Measurements from ENCODE around the gene DRG2.

Gene DRG2

GRCh38 chr17:18136357-18136756 lies 48.6 kb downstream of the DRG2 start:
- Histone ChIP-seq H3K4me2 (ENCODE audit: insufficient read depth, low read length) (no peak overlapping the region), H3K4me3 (ENCODE audit: low read depth in 1 of 2, low read length in 2 of 2) (no peak overlapping the region), H3K79me2 (ENCODE audit: insufficient read depth, low read length) (no peaks in the 10 kb centered on the region), H4K20me1 (ENCODE audit: insufficient read depth, low read length) (no peaks in the 10 kb centered on the region), H2AFZ (ENCODE audit: low read depth, low read length) (no peak overlapping the region), H3K9ac (ENCODE audit: low read depth, low read length) (no peak overlapping the region), H3K9me3 (ENCODE audit: insufficient read depth, low read length, severe bottlenecking) (no peaks in the 10 kb centered on the region), H3K27ac (ENCODE audit: low read length) (no peak overlapping the region), H3K4me1 (ENCODE audit: insufficient read depth, low read length) (no peaks in the 10 kb centered on the region), H3K27me3 (ENCODE audit: insufficient read depth, low read length, poor library complexity) (no peaks in the 10 kb centered on the region), H3K36me3 (ENCODE audit: insufficient read depth, low read length) (no peaks in the 10 kb centered on the region)
- no peak for ATAC-seq (ENCODE audit: insufficient read depth, low read depth)
- no peak for DNase-seq
- TF ChIP-seq, protein P1, sequence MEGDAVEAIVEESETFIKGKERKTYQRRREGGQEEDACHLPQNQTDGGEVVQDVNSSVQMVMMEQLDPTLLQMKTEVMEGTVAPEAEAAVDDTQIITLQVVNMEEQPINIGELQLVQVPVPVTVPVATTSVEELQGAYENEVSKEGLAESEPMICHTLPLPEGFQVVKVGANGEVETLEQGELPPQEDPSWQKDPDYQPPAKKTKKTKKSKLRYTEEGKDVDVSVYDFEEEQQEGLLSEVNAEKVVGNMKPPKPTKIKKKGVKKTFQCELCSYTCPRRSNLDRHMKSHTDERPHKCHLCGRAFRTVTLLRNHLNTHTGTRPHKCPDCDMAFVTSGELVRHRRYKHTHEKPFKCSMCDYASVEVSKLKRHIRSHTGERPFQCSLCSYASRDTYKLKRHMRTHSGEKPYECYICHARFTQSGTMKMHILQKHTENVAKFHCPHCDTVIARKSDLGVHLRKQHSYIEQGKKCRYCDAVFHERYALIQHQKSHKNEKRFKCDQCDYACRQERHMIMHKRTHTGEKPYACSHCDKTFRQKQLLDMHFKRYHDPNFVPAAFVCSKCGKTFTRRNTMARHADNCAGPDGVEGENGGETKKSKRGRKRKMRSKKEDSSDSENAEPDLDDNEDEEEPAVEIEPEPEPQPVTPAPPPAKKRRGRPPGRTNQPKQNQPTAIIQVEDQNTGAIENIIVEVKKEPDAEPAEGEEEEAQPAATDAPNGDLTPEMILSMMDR (IDR thresholded peaks at IDR 0.05; ENCODE audit: borderline replicate concordance, extremely low read depth, low read length, poor library complexity, severe bottlenecking), result no peak
- TF ChIP-seq EZH2 (IDR thresholded peaks at IDR 0.05; ENCODE audit: borderline replicate concordance, low read depth, low read length, severe bottlenecking), result no peak

- no peaks in the 10 kb centered on the region for H3K4me1 ChIP-seq (ENCODE audit: insufficient read depth, low read length)
- H4K20me1 ChIP-seq (ENCODE audit: insufficient read depth, low read length), result 0 out of 2 replicates have a peak, but pooled peaks cover 4% of the 10 kb centered on the region
Observed at GRCh38 chr17:18138065-18138749, 50.5 kb downstream of the DRG2 start.

DNA sequence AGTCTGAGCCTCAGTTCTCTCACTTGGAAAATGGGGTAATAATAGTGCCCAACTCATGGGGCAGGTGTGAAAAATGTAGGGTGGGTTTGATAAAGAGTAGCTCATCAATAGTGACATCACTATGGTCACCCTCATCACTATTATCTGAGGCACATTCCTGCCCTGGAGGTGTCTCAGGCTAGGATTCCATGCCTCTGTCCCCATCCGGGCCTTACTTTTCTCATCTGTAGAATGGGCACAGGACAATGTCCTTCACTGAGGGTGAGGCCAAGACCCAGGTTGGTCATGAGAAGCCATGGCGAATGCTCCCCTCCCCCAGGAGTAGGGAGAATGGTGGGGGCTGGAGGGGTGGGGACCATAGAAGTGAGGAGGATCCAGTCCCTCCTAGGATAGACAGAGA lies 51.3 kb downstream of the DRG2 start:
- Histone ChIP-seq H3K36me3 (ENCODE audit: insufficient read depth, low read length) (no peaks in the 10 kb centered on the region), H3K9ac (ENCODE audit: low read depth, low read length) (no peak overlapping the region), H3K4me2 (ENCODE audit: insufficient read depth, low read length) (no peak overlapping the region), H3K4me1 (ENCODE audit: insufficient read depth, low read length) (no peaks in the 10 kb centered on the region), H4K20me1 (ENCODE audit: insufficient read depth, low read length) (0 out of 2 replicates have a peak, but pooled peaks cover 4% of the 10 kb centered on the region), H3K79me2 (ENCODE audit: insufficient read depth, low read length) (no peaks in the 10 kb centered on the region), H3K27ac (ENCODE audit: low read length) (no peak overlapping the region), H2AFZ (ENCODE audit: low read depth, low read length) (no peak overlapping the region), H3K4me3 (ENCODE audit: low read depth in 1 of 2, low read length in 2 of 2) (no peak overlapping the region), H3K27me3 (ENCODE audit: insufficient read depth, low read length, poor library complexity) (no peaks in the 10 kb centered on the region), H3K9me3 (ENCODE audit: insufficient read depth, low read length, severe bottlenecking) (no peaks in the 10 kb centered on the region)
- DNase-seq, result no peak
- no peak for ATAC-seq (ENCODE audit: insufficient read depth, low read depth)
- TF ChIP-seq, protein P1 (IDR thresholded peaks at IDR 0.05; ENCODE audit: borderline replicate concordance, extremely low read depth, low read length, poor library complexity, severe bottlenecking), result no peak
- TF ChIP-seq EZH2 (IDR thresholded peaks at IDR 0.05; ENCODE audit: borderline replicate concordance, low read depth, low read length, severe bottlenecking), result no peak

More at GRCh38 chr17:18138065-18138749, 50.5 kb downstream of the DRG2 start:
- Histone ChIP-seq H3K4me2 (ENCODE audit: insufficient read depth, low read length) (no peak overlapping the region), H3K9ac (ENCODE audit: low read depth, low read length) (no peak overlapping the region), H3K27me3 (ENCODE audit: insufficient read depth, low read length, poor library complexity) (no peaks in the 10 kb centered on the region), H2AFZ (ENCODE audit: low read depth, low read length) (no peak overlapping the region), H3K36me3 (ENCODE audit: insufficient read depth, low read length) (no peaks in the 10 kb centered on the region), H3K9me3 (ENCODE audit: insufficient read depth, low read length, severe bottlenecking) (no peaks in the 10 kb centered on the region), H3K27ac (ENCODE audit: low read length) (no peak overlapping the region), H3K4me3 (ENCODE audit: low read depth in 1 of 2, low read length in 2 of 2) (no peak overlapping the region), H3K79me2 (ENCODE audit: insufficient read depth, low read length) (no peaks in the 10 kb centered on the region)
- TF ChIP-seq EZH2 (IDR thresholded peaks at IDR 0.05; ENCODE audit: borderline replicate concordance, low read depth, low read length, severe bottlenecking), result no peak
- TF ChIP-seq, protein P1 (IDR thresholded peaks at IDR 0.05; ENCODE audit: borderline replicate concordance, extremely low read depth, low read length, poor library complexity, severe bottlenecking), result no peak
- ATAC-seq (ENCODE audit: insufficient read depth, low read depth), result no peak
- no peak for DNase-seq
